Measurements from ENCODE around the gene SPINK1. TPM values are rescaled to one million over a fixed set of nuclear protein-coding genes. Genes with fewer than 3 reads are reported as not detected.

SPINK1 gene
- total RNA-seq, 1 donor from 2014 or later: not detected

DNA sequence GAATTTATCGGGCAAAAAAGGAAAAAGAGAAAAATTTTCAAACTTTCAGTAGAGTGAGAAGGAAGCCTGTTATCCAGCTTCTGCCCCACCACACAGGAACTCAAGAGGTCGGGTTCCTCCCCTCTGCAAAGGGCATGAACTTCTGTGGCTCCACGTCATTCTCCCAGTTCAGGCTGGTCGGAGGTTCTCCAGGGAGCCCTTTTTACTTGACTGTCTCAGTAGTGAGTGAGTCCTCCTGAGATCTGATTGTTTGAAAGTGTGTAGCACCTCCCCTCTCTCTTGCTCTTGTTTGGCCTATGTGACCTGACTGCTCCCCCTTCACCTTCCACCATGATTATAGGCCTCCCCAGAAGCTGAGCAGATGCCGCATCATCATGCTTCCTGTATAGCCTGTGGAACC, 9.7 kb downstream of the SPINK1 start:
- no peak overlapping the region for H3K27ac Mint-ChIP-seq (ENCODE audit: unreplicated experiment)
- H3K27me3 Mint-ChIP-seq (ENCODE audit: unreplicated experiment): no peaks in the 10 kb centered on the region
- DNase-seq (ENCODE audit: low spot score): no peak
- no peak overlapping the region for H3K4me3 Mint-ChIP-seq (ENCODE audit: unreplicated experiment)
- TF ChIP-seq, protein P1, sequence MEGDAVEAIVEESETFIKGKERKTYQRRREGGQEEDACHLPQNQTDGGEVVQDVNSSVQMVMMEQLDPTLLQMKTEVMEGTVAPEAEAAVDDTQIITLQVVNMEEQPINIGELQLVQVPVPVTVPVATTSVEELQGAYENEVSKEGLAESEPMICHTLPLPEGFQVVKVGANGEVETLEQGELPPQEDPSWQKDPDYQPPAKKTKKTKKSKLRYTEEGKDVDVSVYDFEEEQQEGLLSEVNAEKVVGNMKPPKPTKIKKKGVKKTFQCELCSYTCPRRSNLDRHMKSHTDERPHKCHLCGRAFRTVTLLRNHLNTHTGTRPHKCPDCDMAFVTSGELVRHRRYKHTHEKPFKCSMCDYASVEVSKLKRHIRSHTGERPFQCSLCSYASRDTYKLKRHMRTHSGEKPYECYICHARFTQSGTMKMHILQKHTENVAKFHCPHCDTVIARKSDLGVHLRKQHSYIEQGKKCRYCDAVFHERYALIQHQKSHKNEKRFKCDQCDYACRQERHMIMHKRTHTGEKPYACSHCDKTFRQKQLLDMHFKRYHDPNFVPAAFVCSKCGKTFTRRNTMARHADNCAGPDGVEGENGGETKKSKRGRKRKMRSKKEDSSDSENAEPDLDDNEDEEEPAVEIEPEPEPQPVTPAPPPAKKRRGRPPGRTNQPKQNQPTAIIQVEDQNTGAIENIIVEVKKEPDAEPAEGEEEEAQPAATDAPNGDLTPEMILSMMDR (IDR thresholded peaks at IDR 0.05; ENCODE audit: unreplicated experiment): no peak
- no peaks in the 10 kb centered on the region for H3K4me1 Mint-ChIP-seq (ENCODE audit: unreplicated experiment)
- no peaks in the 10 kb centered on the region for H3K9me3 Mint-ChIP-seq (ENCODE audit: unreplicated experiment)
- H3K36me3 Mint-ChIP-seq (ENCODE audit: low read depth, unreplicated experiment): no peaks in the 10 kb centered on the region

- H3K36me3 Mint-ChIP-seq (ENCODE audit: low read depth, unreplicated experiment): no peaks in the 10 kb centered on the region
- H3K4me3 Mint-ChIP-seq (ENCODE audit: unreplicated experiment): no peak overlapping the region
- no peak overlapping the region for H3K27ac Mint-ChIP-seq (ENCODE audit: unreplicated experiment)
- no peak for DNase-seq (ENCODE audit: low spot score)
- H3K4me1 Mint-ChIP-seq (ENCODE audit: unreplicated experiment): no peaks in the 10 kb centered on the region
- TF ChIP-seq, protein P1 (IDR thresholded peaks at IDR 0.05; ENCODE audit: unreplicated experiment): no peak
- H3K9me3 Mint-ChIP-seq (ENCODE audit: unreplicated experiment): no peaks in the 10 kb centered on the region
- no peaks in the 10 kb centered on the region for H3K27me3 Mint-ChIP-seq (ENCODE audit: unreplicated experiment)
These were observed 12.2 kb downstream of the SPINK1 start for GRCh38 chr5:147819261-147819770.

GRCh38 chr5:147818290-147818689, 13.2 kb downstream of the SPINK1 start:
- H3K4me3 Mint-ChIP-seq (ENCODE audit: unreplicated experiment): no peak overlapping the region
- no peak for DNase-seq (ENCODE audit: low spot score)
- H3K27ac Mint-ChIP-seq (ENCODE audit: unreplicated experiment): no peak overlapping the region
- H3K27me3 Mint-ChIP-seq (ENCODE audit: unreplicated experiment): no peaks in the 10 kb centered on the region
- H3K9me3 Mint-ChIP-seq (ENCODE audit: unreplicated experiment): no peaks in the 10 kb centered on the region
- no peaks in the 10 kb centered on the region for H3K4me1 Mint-ChIP-seq (ENCODE audit: unreplicated experiment)
- H3K36me3 Mint-ChIP-seq (ENCODE audit: low read depth, unreplicated experiment): no peaks in the 10 kb centered on the region
- TF ChIP-seq, protein P1 (IDR thresholded peaks at IDR 0.05; ENCODE audit: unreplicated experiment): no peak

DNA sequence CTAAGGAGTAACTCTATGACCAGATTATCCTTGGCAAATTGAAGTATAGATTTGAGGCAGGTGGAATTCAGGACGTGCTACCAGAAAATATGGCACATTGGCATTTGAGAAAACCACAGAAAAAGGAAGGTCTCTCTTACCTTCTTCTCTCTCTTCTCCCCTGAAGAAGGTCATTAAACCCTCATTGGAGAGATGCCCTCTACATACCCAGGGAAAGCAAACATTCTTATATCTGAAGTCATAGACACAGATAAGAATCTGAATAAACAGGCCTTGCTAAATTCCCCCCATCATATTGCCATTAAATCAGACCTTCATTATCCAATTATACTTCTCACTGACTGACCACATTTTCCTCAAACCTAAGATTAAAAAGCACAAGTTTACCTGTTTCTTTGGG, 17.8 kb downstream of the SPINK1 start:
- no peak for DNase-seq (ENCODE audit: low spot score)
- Mint-ChIP-seq H3K27me3 (ENCODE audit: unreplicated experiment) (no peaks in the 10 kb centered on the region), H3K4me1 (ENCODE audit: unreplicated experiment) (no peaks in the 10 kb centered on the region), H3K9me3 (ENCODE audit: unreplicated experiment) (no peaks in the 10 kb centered on the region), H3K36me3 (ENCODE audit: low read depth, unreplicated experiment) (no peaks in the 10 kb centered on the region), H3K4me3 (ENCODE audit: unreplicated experiment) (no peak overlapping the region), H3K27ac (ENCODE audit: unreplicated experiment) (no peak overlapping the region)
- TF ChIP-seq, protein P1 (IDR thresholded peaks at IDR 0.05; ENCODE audit: unreplicated experiment): no peak

DNA sequence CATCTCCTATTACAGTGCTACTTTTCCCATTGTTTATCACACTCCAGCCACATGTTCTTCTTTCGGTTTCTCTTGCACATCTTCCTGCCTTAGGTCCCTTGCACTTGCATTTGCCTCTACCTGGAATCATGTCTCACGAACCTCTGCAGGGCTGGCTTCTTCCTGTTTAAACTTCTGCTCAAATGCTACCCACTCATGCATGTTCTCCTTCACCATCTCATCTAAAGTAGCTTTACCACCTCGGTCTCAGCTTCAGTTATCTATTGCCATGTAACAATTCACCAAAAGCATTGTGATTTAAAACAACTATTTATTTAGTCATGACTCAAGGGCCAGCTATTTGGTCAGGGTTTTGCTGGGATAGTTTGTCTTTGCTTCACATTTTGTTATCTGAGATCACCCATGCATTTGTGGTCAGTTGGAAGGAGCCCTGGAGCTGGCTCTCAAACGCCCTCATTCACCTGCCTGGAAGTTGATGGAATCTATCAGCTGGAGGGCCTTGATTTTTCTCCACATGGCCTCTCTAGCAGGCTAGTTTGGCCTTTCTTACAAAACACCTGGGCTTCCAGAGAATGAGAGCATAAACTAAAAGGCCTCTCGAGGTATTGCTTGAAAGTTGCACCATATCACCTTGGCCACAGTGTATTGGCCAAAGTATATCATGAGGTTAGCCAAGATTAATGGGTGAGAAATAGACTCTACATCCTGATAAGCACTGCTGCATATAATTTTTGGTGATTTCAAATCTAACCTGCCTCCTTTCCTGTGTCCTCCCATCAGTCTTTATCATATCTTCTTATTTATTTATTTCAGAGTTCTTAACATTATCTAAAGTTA, 21.4 kb downstream of the SPINK1 start:
- no peak overlapping the region for H3K27ac Mint-ChIP-seq (ENCODE audit: unreplicated experiment)
- no peaks in the 10 kb centered on the region for H3K36me3 Mint-ChIP-seq (ENCODE audit: low read depth, unreplicated experiment)
- no peaks in the 10 kb centered on the region for H3K4me1 Mint-ChIP-seq (ENCODE audit: unreplicated experiment)
- no peak for DNase-seq (ENCODE audit: low spot score)
- TF ChIP-seq, protein P1 (IDR thresholded peaks at IDR 0.05; ENCODE audit: unreplicated experiment): no peak
- H3K4me3 Mint-ChIP-seq (ENCODE audit: unreplicated experiment): no peak overlapping the region
- no peaks in the 10 kb centered on the region for H3K9me3 Mint-ChIP-seq (ENCODE audit: unreplicated experiment)
- H3K27me3 Mint-ChIP-seq (ENCODE audit: unreplicated experiment): no peaks in the 10 kb centered on the region

All from endothelial cell (in vitro differentiated cells).